HEK293 (cell line): ENCODE results near the gene RAMP3.

Source experiments
- CTCF ChIA-PET: fragments of 350-600 bp; formaldehyde crosslinking; extraction: SDS; loops from one replicate; lab custom pipeline; 2021; ENCODE audit warnings: antibody characterized with exemption; lab: Yijun Ruan, JAX
- POLR2A ChIA-PET: fragments of 300-600 bp; formaldehyde crosslinking; extraction: SDS; loops from one replicate; lab custom pipeline; 2020; ENCODE audit warnings: antibody characterized with exemption, inconsistent platforms; lab: Yijun Ruan, JAX
- H3K27ac ChIP-seq: fragments of 200-500 bp; sonication (Bioruptor generic); 2 replicates; pipeline ENCODE4 v1.5.1; 2014; ENCODE audit warnings: low read depth, low read length, control low read depth, inconsistent platforms; ENCODE audit errors: extremely low read depth
- H3K36me3 ChIP-seq, 2 experiments: fragments of 200-500 bp in 1 of 2; sonication (Bioruptor generic) in 1 of 2; 1 replicate in 1 of 2; 2 replicates in 1 of 2; pipeline ENCODE4 v1.5.1; 2014 to 2017; ENCODE audit warnings: inconsistent platforms in 2 of 2, low read length in 2 of 2; ENCODE audit not compliant: control insufficient read depth in 2 of 2, insufficient read depth in 1 of 2
- H3K4me1 ChIP-seq: fragments of 200-500 bp; sonication (Bioruptor generic); 2 replicates; pipeline ENCODE4 v1.5.1; 2014; ENCODE audit warnings: mild to moderate bottlenecking, low read length, inconsistent platforms; ENCODE audit not compliant: control insufficient read depth, insufficient read depth
- H3K4me3 ChIP-seq: 2 replicates; pipeline ENCODE4 v1.5.1; 2011; ENCODE audit warnings: low read depth, mild to moderate bottlenecking, control low read depth, low read length, moderate library complexity
- H3K9me3 ChIP-seq: fragments of 200-500 bp; sonication (Bioruptor generic); 2 replicates; pipeline ENCODE4 v1.5.1; 2014; ENCODE audit warnings: low read depth, low read length, inconsistent platforms; ENCODE audit not compliant: control insufficient read depth, insufficient read depth
- GLIS1 ChIP-seq: fragments of 450-650 bp; formaldehyde crosslinking; IDR thresholded peaks from 2 replicates; pipeline ENCODE4 v1.5.1; 2016; ENCODE audit warnings: missing biosample characterization, missing genetic modification characterization
- HOXC10 ChIP-seq: sonication (generic); formaldehyde crosslinking; IDR thresholded peaks from 2 replicates; pipeline ENCODE4 v1.8.1; 2023; ENCODE audit warnings: mild to moderate bottlenecking, missing genetic modification reagents
- KLF8 ChIP-seq: fragments of 450-650 bp; formaldehyde crosslinking; IDR thresholded peaks from 2 replicates; pipeline ENCODE4 v1.5.1; 2016; ENCODE audit warnings: missing biosample characterization, missing genetic modification characterization
- SETDB1 ChIP-seq: IDR thresholded peaks from one replicate; pipeline ENCODE4 v1.6.1; 2017; ENCODE audit warnings: mild to moderate bottlenecking, low read length, moderate library complexity, mixed read lengths; ENCODE audit not compliant: insufficient read length
- SP2 ChIP-seq: fragments of 450-650 bp; formaldehyde crosslinking; IDR thresholded peaks from 2 replicates; pipeline ENCODE4 v1.5.1; 2016; ENCODE audit warnings: missing biosample characterization, missing genetic modification characterization
- TRIM28 ChIP-seq: IDR thresholded peaks from 2 replicates; pipeline ENCODE4 v1.6.1; 2011; ENCODE audit warnings: low read length, control low read depth, borderline replicate concordance
- ZNF175 ChIP-seq: fragments of 450-650 bp; formaldehyde crosslinking; IDR thresholded peaks from 2 replicates; pipeline ENCODE4 v1.5.1; 2016; ENCODE audit warnings: missing biosample characterization, missing genetic modification characterization
- ZNF184 ChIP-seq: fragments of 450-650 bp; IDR thresholded peaks from 2 replicates; pipeline ENCODE4 v1.5.1; 2018; ENCODE audit warnings: missing biosample characterization, mild to moderate bottlenecking, missing genetic modification characterization
- ZNF19 ChIP-seq: fragments of 450-650 bp; formaldehyde crosslinking; IDR thresholded peaks from 2 replicates; pipeline ENCODE4; 2016; ENCODE audit warnings: missing biosample characterization, missing genetic modification characterization, low read depth
- ZNF221 ChIP-seq: fragments of 450-650 bp; formaldehyde crosslinking; IDR thresholded peaks from 2 replicates; pipeline ENCODE4 v1.5.1; 2017; ENCODE audit warnings: missing biosample characterization, missing genetic modification characterization, borderline replicate concordance
- ZNF391 ChIP-seq: fragments of 450-650 bp; formaldehyde crosslinking; IDR thresholded peaks from 2 replicates; pipeline ENCODE4 v1.5.1; 2016; ENCODE audit warnings: low read depth, missing biosample characterization, missing genetic modification characterization, borderline replicate concordance
- ZNF394 ChIP-seq: fragments of 450-650 bp; formaldehyde crosslinking; IDR thresholded peaks from 2 replicates; pipeline ENCODE4 v1.5.1; 2016; ENCODE audit warnings: missing biosample characterization, missing genetic modification characterization, mild to moderate bottlenecking, moderate library complexity, borderline replicate concordance
- ZNF514 ChIP-seq: fragments of 450-650 bp; formaldehyde crosslinking; IDR thresholded peaks from 2 replicates; pipeline ENCODE4 v1.5.1; 2016; ENCODE audit warnings: missing biosample characterization, missing genetic modification characterization
- ZNF561 ChIP-seq: fragments of 450-650 bp; IDR thresholded peaks from 2 replicates; pipeline ENCODE4 v1.5.1; 2018; ENCODE audit warnings: missing biosample characterization, missing genetic modification characterization, borderline replicate concordance
- ZNF658 ChIP-seq: fragments of 450-650 bp; formaldehyde crosslinking; IDR thresholded peaks from 2 replicates; pipeline ENCODE4; 2016; ENCODE audit warnings: missing biosample characterization, missing genetic modification characterization
- ZNF747 ChIP-seq: fragments of 450-650 bp; formaldehyde crosslinking; IDR thresholded peaks from 2 replicates; pipeline ENCODE4 v1.5.1; 2016; ENCODE audit warnings: missing biosample characterization, missing genetic modification characterization
- ZNF791 ChIP-seq: fragments of 450-650 bp; formaldehyde crosslinking; IDR thresholded peaks from 2 replicates; pipeline ENCODE4 v1.5.1; 2016; ENCODE audit warnings: missing biosample characterization, missing genetic modification characterization
- TF ChIP-seq, protein P1 (sequence below): fragments of 450-650 bp; formaldehyde crosslinking; IDR thresholded peaks from 2 replicates; pipeline ENCODE4 v1.5.1; 2016; ENCODE audit warnings: missing biosample characterization, missing genetic modification characterization
- TF ChIP-seq, protein P2 (sequence below): fragments of 450-650 bp; formaldehyde crosslinking; IDR thresholded peaks from 2 replicates; pipeline ENCODE4 v1.5.1; 2017; ENCODE audit warnings: missing biosample characterization, mild to moderate bottlenecking, missing genetic modification characterization, moderate library complexity
- TF ChIP-seq, protein P3 (sequence below): fragments of 450-650 bp; formaldehyde crosslinking; IDR thresholded peaks from 2 replicates; pipeline ENCODE4 v1.5.1; 2016; ENCODE audit warnings: missing biosample characterization, missing genetic modification characterization
- TF ChIP-seq, protein P4 (sequence below): fragments of 450-650 bp; formaldehyde crosslinking; IDR thresholded peaks from 2 replicates; pipeline ENCODE4 v1.5.1; 2016; ENCODE audit warnings: missing biosample characterization, missing genetic modification characterization

RAMP3 gene

DNA sequence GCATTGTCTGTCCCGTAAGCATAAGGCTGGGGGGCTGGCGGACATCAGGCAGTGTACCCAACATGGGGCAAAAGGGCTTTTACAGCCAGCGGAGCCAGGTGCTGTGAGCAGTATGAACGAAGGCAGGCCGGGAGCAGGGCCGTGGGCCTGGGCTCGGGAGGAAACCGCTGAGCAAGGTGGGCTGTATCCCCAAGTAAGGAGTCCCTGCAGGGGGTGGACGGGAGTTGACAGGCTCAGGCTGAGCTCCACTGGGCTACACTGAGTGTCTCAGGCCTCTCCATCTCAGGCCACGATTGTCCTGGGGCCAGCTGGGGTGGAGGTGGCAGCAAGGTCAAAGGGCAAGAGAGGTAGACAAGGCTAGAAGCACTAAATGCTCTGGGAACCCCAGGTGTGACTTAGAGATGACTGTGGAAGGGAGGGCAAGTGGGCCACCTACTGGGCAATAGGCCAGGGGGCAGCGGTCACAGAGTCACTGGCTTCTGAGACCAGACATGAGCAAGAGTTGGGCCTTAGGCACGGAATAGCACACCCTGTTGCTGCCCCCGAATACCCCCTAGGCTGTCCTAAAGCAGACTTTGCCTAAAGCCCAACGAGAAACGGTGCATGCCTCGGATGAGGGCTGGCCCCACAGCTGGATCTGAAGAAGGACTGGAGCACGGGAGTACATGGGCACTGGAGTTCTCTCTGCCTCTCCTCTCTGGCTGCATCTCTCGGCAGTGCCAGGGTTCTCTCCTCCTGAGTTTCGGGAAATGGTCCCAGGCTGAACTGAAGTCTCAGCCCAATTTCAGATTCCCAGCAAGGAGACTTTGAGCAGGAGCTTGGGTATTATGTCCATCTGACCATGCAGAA lies 10.8 kb upstream of the RAMP3 start:
- ChIA-PET POLR2A (no interaction called here), CTCF (interaction anchor here (1.2 kb wide), 1 partner anchor 11 kb away, joined by 3 read pairs; no protein-coding TSS in a partner anchor)
- Histone ChIP-seq H3K9me3 (no peaks in the 10 kb centered on the region), H3K36me3 (no peaks in the 10 kb centered on the region), H3K4me3 (no peak overlapping the region), H3K4me1 (no peaks in the 10 kb centered on the region), H3K27ac (no peak overlapping the region)
- TF ChIP-seq, protein P1, sequence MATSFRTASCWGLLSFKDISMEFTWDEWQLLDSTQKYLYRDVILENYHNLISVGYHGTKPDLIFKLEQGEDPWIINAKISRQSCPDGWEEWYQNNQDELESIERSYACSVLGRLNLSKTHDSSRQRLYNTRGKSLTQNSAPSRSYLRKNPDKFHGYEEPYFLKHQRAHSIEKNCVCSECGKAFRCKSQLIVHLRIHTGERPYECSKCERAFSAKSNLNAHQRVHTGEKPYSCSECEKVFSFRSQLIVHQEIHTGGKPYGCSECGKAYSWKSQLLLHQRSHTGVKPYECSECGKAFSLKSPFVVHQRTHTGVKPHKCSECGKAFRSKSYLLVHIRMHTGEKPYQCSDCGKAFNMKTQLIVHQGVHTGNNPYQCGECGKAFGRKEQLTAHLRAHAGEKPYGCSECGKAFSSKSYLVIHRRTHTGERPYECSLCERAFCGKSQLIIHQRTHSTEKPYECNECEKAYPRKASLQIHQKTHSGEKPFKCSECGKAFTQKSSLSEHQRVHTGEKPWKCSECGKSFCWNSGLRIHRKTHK (tag by site-specific recombination): no peak
- TF ChIP-seq ZNF791 (tag by site-specific recombination) (no peak), ZNF175 (no peak), KLF8 (tag by site-specific recombination) (no peak), ZNF658 (tag by site-specific recombination) (no peak)
- TF ChIP-seq, protein P2, sequence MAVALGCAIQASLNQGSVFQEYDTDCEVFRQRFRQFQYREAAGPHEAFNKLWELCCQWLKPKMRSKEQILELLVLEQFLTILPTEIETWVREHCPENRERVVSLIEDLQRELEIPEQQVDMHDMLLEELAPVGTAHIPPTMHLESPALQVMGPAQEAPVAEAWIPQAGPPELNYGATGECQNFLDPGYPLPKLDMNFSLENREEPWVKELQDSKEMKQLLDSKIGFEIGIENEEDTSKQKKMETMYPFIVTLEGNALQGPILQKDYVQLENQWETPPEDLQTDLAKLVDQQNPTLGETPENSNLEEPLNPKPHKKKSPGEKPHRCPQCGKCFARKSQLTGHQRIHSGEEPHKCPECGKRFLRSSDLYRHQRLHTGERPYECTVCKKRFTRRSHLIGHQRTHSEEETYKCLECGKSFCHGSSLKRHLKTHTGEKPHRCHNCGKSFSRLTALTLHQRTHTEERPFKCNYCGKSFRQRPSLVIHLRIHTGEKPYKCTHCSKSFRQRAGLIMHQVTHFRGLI (tag by site-specific recombination): 0 out of 2 replicates have a peak, but pooled peaks have one; percentile 37

DNA sequence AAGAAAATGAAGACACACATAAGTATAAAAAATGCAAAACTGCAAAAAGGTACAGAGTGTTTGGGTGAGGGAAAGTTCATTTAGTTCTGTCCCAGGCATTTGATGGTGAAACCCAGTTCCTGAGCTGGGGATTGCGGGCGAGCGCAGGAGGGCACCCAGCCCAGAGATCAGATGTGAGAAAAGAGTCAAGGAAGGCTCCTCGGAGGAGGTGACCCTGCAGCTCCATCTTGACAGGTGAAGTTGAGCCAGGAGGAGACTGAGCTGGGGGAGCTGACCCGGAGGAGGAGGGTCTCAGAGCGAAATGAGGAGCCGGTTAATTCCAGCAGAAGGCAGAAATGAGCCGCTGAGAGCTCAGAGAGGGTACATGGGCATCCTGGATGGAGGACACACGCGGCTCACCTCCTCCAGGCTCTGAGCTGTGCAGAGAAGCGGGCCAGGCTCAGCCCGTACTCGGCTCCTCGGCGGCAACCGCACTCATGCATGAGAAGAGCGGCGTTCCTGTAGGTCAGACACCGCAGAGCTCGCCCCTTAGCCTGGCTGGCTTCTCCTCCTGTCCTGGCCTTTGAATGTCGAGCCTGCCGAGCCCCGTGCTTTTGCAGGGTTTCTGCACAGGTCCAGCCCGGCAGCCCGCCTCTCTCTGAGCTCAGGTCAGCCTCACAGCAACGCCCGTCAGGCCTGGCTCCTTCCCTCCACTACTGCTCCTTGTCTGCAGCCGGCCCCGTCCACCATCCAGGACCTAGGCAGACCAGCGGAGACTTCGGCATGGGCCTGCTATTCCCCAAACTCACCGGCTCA lies 9.5 kb upstream of the RAMP3 start:
- POLR2A ChIA-PET: no interaction called here

More for the DNA sequence above, 9.5 kb upstream of the RAMP3 start:
- no peak overlapping the region for H3K4me3 ChIP-seq
- TF ChIP-seq ZNF747: no peak
- TF ChIP-seq ZNF19 (tag by site-specific recombination): no peak
- TF ChIP-seq ZNF221 (tag by site-specific recombination): no peak
- TF ChIP-seq ZNF514: no peak
- no peak for TF ChIP-seq ZNF184 (tag by site-specific recombination)
- TF ChIP-seq HOXC10: no peak
- TF ChIP-seq ZNF391 (tag by site-specific recombination): no peak
- no peak for TF ChIP-seq ZNF394
- no peak for TF ChIP-seq SP2 (tag by site-specific recombination)
- no peak for TF ChIP-seq SETDB1
- TF ChIP-seq GLIS1 (tag by site-specific recombination): no peak
- TF ChIP-seq, protein P3, sequence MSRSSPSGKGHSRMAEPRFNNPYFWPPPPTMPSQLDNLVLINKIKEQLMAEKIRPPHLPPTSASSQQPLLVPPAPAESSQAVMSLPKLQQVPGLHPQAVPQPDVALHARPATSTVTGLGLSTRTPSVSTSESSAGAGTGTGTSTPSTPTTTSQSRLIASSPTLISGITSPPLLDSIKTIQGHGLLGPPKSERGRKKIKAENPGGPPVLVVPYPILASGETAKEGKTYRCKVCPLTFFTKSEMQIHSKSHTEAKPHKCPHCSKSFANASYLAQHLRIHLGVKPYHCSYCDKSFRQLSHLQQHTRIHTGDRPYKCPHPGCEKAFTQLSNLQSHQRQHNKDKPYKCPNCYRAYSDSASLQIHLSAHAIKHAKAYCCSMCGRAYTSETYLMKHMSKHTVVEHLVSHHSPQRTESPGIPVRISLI (tag by site-specific recombination): no peak
- no peak for TF ChIP-seq ZNF561 (tag by site-specific recombination)
- TF ChIP-seq, protein P4, sequence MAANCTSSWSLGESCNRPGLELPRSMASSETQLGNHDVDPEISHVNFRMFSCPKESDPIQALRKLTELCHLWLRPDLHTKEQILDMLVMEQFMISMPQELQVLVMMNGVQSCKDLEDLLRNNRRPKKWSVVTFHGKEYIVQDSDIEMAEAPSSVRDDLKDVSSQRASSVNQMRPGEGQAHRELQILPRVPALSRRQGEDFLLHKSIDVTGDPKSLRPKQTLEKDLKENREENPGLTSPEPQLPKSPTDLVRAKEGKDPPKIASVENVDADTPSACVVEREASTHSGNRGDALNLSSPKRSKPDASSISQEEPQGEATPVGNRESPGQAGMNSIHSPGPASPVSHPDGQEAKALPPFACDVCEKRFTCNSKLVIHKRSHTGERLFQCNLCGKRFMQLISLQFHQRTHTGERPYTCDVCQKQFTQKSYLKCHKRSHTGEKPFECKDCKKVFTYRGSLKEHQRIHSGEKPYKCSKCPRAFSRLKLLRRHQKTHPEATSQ: no peak
- TF ChIP-seq TRIM28: no peak
- no peaks in the 10 kb centered on the region for H3K9me3 ChIP-seq
- H3K4me1 ChIP-seq: no peaks in the 10 kb centered on the region
- CTCF ChIA-PET: interaction anchor here (1.1 kb wide), 1 partner anchor 12 kb away, joined by 5 read pairs; no protein-coding TSS in a partner anchor
- no peak overlapping the region for H3K27ac ChIP-seq
- H3K36me3 ChIP-seq: no peaks in the 10 kb centered on the region
